Body of pancreas (tissue), 4 donors: Measurements from ENCODE around the gene CAPN12.

ENCODE experiments used
- CTCF ChIP-seq, 7 experiments: fragments of 450-650 bp in 4 of 7; fragments of 200-600 bp in 3 of 7; sonication (generic) in 3 of 7; IDR thresholded peaks; one replicate each; pipeline ENCODE4 v1.5.1; 2016 to 2019; ENCODE audit warnings: antibody characterized with exemption in 7 of 7
- POLR2A ChIP-seq, 3 donors: fragments of 450-650 bp; IDR thresholded peaks; one replicate each; pipeline ENCODE4 v1.6.1; 2016; ENCODE audit warnings: antibody characterized with exemption in 3 of 3, mild to moderate bottlenecking in 2 of 3

GRCh38 chr19:38704488-38705026 lies 39.7 kb downstream of the CAPN12 start:
- no peak for TF ChIP-seq CTCF (IDR thresholded peaks at IDR 0.05)
- no peak for TF ChIP-seq POLR2A (IDR thresholded peaks at IDR 0.05)
